Measurements from ENCODE around the gene CHMP3. TPM values are rescaled to one million over a fixed set of nuclear protein-coding genes. Genes with fewer than 3 reads are reported as not detected.
A peak's percentile ranks its signal among the peaks of the same experiment; 100 is the strongest.

CHMP3 gene
- total RNA-seq (100 to 1,000 TPM in 5 of 9 donors, 10 to 100 TPM in 4; 60.7 to 138 (median 109) TPM), polyA plus RNA-seq (100 to 1,000 TPM in 1 of 3 donors, 10 to 100 TPM in 2; 26.1 to 203 (median 47.9) TPM)
- long read RNA-seq, donor 1, transcript CHMP3-201 (6 exons, 3,171 nt) = major isoform, 22 of 44 reads
- long read RNA-seq, donor 1, partial matches to known transcripts = 19 of 44 reads
- long read RNA-seq, donor 1, other reads (novel, unspliced or antisense) = 0 of 44 reads
- long read RNA-seq, donor 2, transcript CHMP3-201 (6 exons, 3,171 nt) = major isoform, 17 of 19 reads
- long read RNA-seq, donor 2, partial matches to known transcripts = 0 of 19 reads
- long read RNA-seq, donor 2, other reads (novel, unspliced or antisense) = 0 of 19 reads
- long read RNA-seq, donor 3, transcript CHMP3-201 (6 exons, 3,171 nt) = major isoform, 13 of 13 reads
- long read RNA-seq, donor 3, partial matches to known transcripts = 0 of 13 reads
- long read RNA-seq, donor 3, other reads (novel, unspliced or antisense) = 0 of 13 reads
- long read RNA-seq, donor 4, transcript CHMP3-201 (6 exons, 3,171 nt) = major isoform, 59 of 81 reads
- long read RNA-seq, donor 4, transcript CHMP3-203 (5 exons, 1,099 nt) = minor isoform, 8 of 81 reads
- long read RNA-seq, donor 4, partial matches to known transcripts = 2 of 81 reads
- long read RNA-seq, donor 4, other reads (novel, unspliced or antisense) = 11 of 81 reads
- long read RNA-seq, donor 5, transcript CHMP3-201 (6 exons, 3,171 nt) = major isoform, 112 of 141 reads
- long read RNA-seq, donor 5, transcript CHMP3-203 (5 exons, 1,099 nt) = minor isoform, 12 of 141 reads
- long read RNA-seq, donor 5, partial matches to known transcripts = 3 of 141 reads
- long read RNA-seq, donor 5, other reads (novel, unspliced or antisense) = 14 of 141 reads
- long read RNA-seq, donor 6, transcript CHMP3-201 (6 exons, 3,171 nt) = major isoform, 23 of 31 reads
- long read RNA-seq, donor 6, partial matches to known transcripts = 1 of 31 reads
- long read RNA-seq, donor 6, other reads (novel, unspliced or antisense) = 5 of 31 reads
- long read RNA-seq, donor 7, transcript CHMP3-201 (6 exons, 3,171 nt) = major isoform, 9 of 11 reads
- long read RNA-seq, donor 7, partial matches to known transcripts = 0 of 11 reads
- long read RNA-seq, donor 7, other reads (novel, unspliced or antisense) = 0 of 11 reads
- long read RNA-seq, donor 8, transcript CHMP3-201 (6 exons, 3,171 nt) = major isoform, 39 of 41 reads
- long read RNA-seq, donor 8, partial matches to known transcripts = 0 of 41 reads
- long read RNA-seq, donor 8, other reads (novel, unspliced or antisense) = 0 of 41 reads
- long read RNA-seq, donor 9, transcript CHMP3-201 (6 exons, 3,171 nt) = major isoform, 15 of 20 reads
- long read RNA-seq, donor 9, transcript CHMP3-203 (5 exons, 1,099 nt) = minor isoform, 5 of 20 reads
- long read RNA-seq, donor 9, partial matches to known transcripts = 0 of 20 reads
- long read RNA-seq, donor 9, other reads (novel, unspliced or antisense) = 0 of 20 reads
- long read RNA-seq, donor 10, transcript CHMP3-201 (6 exons, 3,171 nt) = major isoform, 11 of 11 reads
- long read RNA-seq, donor 10, partial matches to known transcripts = 0 of 11 reads
- long read RNA-seq, donor 10, other reads (novel, unspliced or antisense) = 0 of 11 reads

DNA sequence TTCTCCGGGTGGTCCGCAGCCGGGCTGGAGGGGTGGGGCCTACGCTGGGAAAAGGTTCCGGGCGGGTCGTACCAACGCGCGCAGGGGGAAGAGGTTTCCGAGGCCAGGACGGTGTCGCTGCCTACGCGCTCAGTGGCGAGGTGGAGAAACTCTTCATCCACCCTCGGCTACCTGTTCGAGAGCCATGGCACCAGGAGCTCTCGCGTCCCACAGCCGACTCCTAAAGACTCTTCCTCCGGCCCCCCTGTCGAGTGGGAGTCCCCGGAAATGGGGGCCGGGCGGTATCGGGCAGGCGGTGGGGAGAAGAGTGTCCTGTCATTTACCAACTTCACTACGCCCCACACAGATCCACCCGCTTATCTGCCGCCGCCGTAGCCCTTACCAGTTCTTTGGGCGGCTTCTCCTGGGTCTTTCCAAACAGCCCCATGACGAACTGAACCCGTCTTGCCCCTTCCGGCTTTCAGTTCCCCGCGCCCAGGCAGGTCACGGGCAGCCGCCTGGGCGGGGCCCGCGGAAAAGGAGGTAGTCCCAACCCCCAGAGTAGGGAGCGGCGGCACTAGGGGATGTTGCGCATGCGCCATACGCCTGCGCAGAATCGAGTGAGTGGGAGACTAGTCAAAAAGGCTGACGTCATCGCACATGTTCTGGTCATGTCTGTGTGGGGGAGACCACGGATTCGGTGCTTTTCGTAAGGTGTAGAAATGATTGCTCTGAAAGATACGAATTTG, at the start of gene CHMP3:
Gene CHMP3, minus strand, starts transcription at position 522 of the 728 bp plus-strand sequence. Its CDS starts 95 bp downstream, at position 427.
- Histone ChIP-seq H3K4me1 (replicated peaks in 1 of 2) (peaks cover 15 to 36% of the 10 kb centered on the region in 2 donors), H3K27me3 (no peaks in the 10 kb centered on the region), H3K4me3 (peak within 1 kb of the TSS; percentile 45 to 100 (median 84)), H3K9me3 (replicated peaks in 1 of 3) (no peaks in the 10 kb centered on the region), H3K27ac (peak within 1 kb of the TSS; percentile 98 to 100 (median 99)), H3K36me3 (replicated peaks in 1 of 2) (no peaks in the 10 kb centered on the region)
- intact Hi-C loops (cut with DNase I) = no loop called here
- 0% methylated on average over 26 to 57 of the region's 57 CpGs for WGBS, 4 donors
- TF ChIP-seq, protein P1, sequence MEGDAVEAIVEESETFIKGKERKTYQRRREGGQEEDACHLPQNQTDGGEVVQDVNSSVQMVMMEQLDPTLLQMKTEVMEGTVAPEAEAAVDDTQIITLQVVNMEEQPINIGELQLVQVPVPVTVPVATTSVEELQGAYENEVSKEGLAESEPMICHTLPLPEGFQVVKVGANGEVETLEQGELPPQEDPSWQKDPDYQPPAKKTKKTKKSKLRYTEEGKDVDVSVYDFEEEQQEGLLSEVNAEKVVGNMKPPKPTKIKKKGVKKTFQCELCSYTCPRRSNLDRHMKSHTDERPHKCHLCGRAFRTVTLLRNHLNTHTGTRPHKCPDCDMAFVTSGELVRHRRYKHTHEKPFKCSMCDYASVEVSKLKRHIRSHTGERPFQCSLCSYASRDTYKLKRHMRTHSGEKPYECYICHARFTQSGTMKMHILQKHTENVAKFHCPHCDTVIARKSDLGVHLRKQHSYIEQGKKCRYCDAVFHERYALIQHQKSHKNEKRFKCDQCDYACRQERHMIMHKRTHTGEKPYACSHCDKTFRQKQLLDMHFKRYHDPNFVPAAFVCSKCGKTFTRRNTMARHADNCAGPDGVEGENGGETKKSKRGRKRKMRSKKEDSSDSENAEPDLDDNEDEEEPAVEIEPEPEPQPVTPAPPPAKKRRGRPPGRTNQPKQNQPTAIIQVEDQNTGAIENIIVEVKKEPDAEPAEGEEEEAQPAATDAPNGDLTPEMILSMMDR (IDR thresholded peaks at IDR 0.05) = no peak
- peak; percentile 41 to 78 for TF ChIP-seq POLR2A (IDR thresholded peaks at IDR 0.05)
- peak; percentile 95 to 98 (median 96) for DNase-seq

DNA sequence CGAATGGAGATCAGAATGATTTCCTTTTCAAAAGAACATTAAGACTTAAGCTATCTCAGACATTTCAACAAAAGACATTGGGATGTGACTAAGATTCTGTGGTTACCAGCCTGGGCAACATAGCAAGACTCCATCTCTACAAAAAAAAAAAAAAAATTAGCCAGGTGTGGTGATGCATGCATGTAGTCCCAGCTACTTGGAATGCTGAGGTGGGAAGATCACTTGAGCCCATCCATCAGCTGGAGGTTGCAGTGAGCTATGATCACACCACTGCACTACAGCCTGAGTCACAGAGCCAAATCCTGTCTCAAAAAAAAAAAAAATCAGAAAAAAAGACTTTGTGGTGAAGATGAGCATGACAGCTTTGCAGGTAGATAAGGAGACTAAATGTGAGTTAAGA, 47.6 kb upstream of the CHMP3 start:
- intact Hi-C loops (cut with DNase I) = no loop called here
- Histone ChIP-seq H3K27ac (no peak overlapping the region), H3K27me3 (no peaks in the 10 kb centered on the region), H3K9me3 (replicated peaks in 1 of 3) (no peaks in the 10 kb centered on the region), H3K4me3 (no peak overlapping the region), H3K4me1 (replicated peaks in 1 of 2) (peaks cover 6 to 7% of the 10 kb centered on the region in 2 donors), H3K36me3 (replicated peaks in 1 of 2) (peaks cover 0 to 20% of the 10 kb centered on the region in 2 donors)
- 95 to 100% (median 98%) methylated on average over 1 of the region's 1 CpG for WGBS, 4 donors
- no peak for DNase-seq
- TF ChIP-seq, protein P1 (IDR thresholded peaks at IDR 0.05) = no peak
- TF ChIP-seq POLR2A (IDR thresholded peaks at IDR 0.05) = no peak

DNA sequence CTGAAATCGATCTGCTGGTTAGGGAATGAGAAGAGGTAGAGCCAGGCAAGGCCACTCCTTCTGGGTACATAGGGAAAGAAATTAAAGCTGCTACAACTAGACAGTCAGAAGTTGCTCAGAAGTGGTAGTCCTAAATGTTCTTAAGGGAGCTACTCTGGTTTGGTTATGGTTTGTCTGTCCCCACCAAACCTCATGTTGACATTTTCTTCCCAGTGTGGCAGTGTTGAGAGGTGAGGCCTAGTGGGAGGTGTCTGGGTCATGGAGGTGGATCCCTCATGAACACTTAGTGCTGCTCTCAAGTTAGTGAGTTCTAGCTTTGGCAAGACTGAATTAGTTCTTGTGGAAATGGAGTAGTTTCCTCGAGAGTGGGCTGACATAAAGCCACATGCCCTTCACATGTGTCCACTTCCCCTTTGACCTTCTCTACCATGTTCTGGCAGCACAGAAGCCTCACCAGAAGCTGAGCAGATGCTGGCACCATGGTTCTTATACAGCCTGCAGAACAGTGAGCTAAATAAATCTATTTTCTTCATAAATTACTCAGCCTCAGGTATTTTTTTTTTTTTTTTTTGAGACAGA, 45.7 kb upstream of the CHMP3 start:
- intact Hi-C loops (cut with DNase I) = no loop called here

More for the DNA sequence above, 45.7 kb upstream of the CHMP3 start:
- Histone ChIP-seq H3K4me1 (replicated peaks in 1 of 2) (peaks cover 6 to 7% of the 10 kb centered on the region in 2 donors), H3K9me3 (replicated peaks in 1 of 3) (no peaks in the 10 kb centered on the region), H3K36me3 (replicated peaks in 1 of 2) (peaks cover 0 to 27% of the 10 kb centered on the region in 2 donors), H3K4me3 (no peak overlapping the region), H3K27me3 (no peaks in the 10 kb centered on the region), H3K27ac (no peak overlapping the region)
- 84 to 100% (median 91%) methylated on average over 2 of the region's 2 CpGs for WGBS, 4 donors
- DNase-seq = no peak
- TF ChIP-seq POLR2A (IDR thresholded peaks at IDR 0.05) = no peak
- TF ChIP-seq, protein P1 (IDR thresholded peaks at IDR 0.05) = no peak

Data from adrenal gland (tissue), 19 donors.